ENCODE results near the gene VWCE.
"Not testable (repeated sequence)": the region's sequence is repeated elsewhere in the genome, so short reads cannot be mapped to it uniquely, and the experiment has no call there.

Gene VWCE

DNA sequence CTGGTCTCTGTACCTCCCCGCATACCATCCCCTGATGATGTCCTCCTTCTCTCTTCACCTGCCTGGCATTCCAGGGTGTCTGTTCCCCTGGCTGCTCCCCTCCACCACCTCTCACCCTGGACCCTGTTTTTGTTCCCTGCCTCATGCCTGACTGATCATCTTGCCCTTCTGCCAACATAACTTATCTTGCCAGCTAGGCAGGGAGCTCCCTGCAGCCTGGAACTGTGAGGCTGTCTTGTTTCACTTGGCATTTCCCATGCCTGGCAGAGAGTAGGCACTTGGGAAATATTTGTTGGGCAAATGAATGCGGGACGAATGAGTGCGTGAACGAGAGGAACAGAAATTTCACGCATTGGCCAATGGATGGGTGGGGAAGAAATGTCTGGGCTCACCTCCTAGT is 84.5 kb downstream of the VWCE start:
- not testable (repeated sequence) for DNase-seq (ENCODE audit: low read depth)

Measured in stimulated activated CD8-positive, alpha-beta memory T cell treated with anti-CD3 and anti-CD28 coated beads, Interleukin-12 subunit alpha, Interleukin-12 subunit beta, amount 100 ng/mL, for 4 hours (primary cell).